Lower lobe of right lung (tissue), 2 donors: ENCODE data around the gene GSK3B. TPM values are rescaled to one million over a fixed set of nuclear protein-coding genes. Genes with fewer than 3 reads are reported as not detected.

Source experiments
- ATAC-seq, 2 donors: fragments of 200-7000 bp; cut with Tn5 transposase; one replicate each; pipeline ENCODE4 v1.9.1; 2020 to 2022; ENCODE audit warnings: mild to moderate bottlenecking in 2 of 2, moderate library complexity in 2 of 2
- DNase-seq: peaks from one replicate; pipeline ENCODE4 v3.0.0-alpha.2; 2020
- H3K27ac ChIP-seq: fragments of 200-600 bp; one replicate; pipeline ENCODE4 v1.8.0; 2022
- H3K27me3 ChIP-seq: fragments of 200-600 bp; one replicate; pipeline ENCODE4 v1.8.0; 2022; ENCODE audit warnings: low read depth
- H3K36me3 ChIP-seq: fragments of 200-600 bp; one replicate; pipeline ENCODE4 v1.8.0; 2022; ENCODE audit warnings: mild to moderate bottlenecking
- H3K4me1 ChIP-seq: fragments of 200-600 bp; one replicate; pipeline ENCODE4 v1.8.0; 2022
- H3K4me3 ChIP-seq: fragments of 200-600 bp; one replicate; pipeline ENCODE4 v1.8.0; 2022; ENCODE audit warnings: mild to moderate bottlenecking
- H3K9me3 ChIP-seq: fragments of 200-600 bp; one replicate; pipeline ENCODE4 v1.8.0; 2022
- CTCF ChIP-seq: fragments of 200-600 bp; IDR thresholded peaks from one replicate; pipeline ENCODE4 v1.8.0; 2022; ENCODE audit warnings: antibody characterized with exemption, mild to moderate bottlenecking
- intact Hi-C: fragments of 100-400 bp; cut with DNase I; formaldehyde crosslinking; loops from one replicate; pipeline ENCODE4 v1.11.0; 2022
- total RNA-seq: library from RNA; stranded (reverse); fragmentation: NEBNext Ultra II Directional; extraction: Animal tissue kit (Norgen Biotek cat#: 25700); gene quantifications from one replicate; pipeline ENCODE4 v1.2.1, GENCODE V29; 2021
- donor health status: DM: no; HTN: yes; CAD: no; lungs with severe emphysema.

GSK3B gene
- total RNA-seq, 1 donor from 2014 or later, result 48.4 TPM

GRCh38 chr3:119969759-119970158 lies 124.5 kb downstream of the GSK3B start:
- ATAC-seq (no peak), DNase-seq (no peak)
- Histone ChIP-seq H3K4me3 (no peak overlapping the region), H3K4me1 (no peaks in the 10 kb centered on the region), H3K9me3 (no peaks in the 10 kb centered on the region), H3K27me3 (no peaks in the 10 kb centered on the region), H3K27ac (no peak overlapping the region), H3K36me3 (no peaks in the 10 kb centered on the region)
- no peak for TF ChIP-seq CTCF
- intact Hi-C loops, result no loop called here

GRCh38 chr3:119967353-119968006 lies 126.8 kb downstream of the GSK3B start:
- DNase-seq, result no peak
- no peaks in the 10 kb centered on the region for H3K9me3 ChIP-seq
- no peaks in the 10 kb centered on the region for H3K4me1 ChIP-seq
- ATAC-seq, result no peak
- H3K4me3 ChIP-seq, result no peak overlapping the region
- no peaks in the 10 kb centered on the region for H3K36me3 ChIP-seq
- intact Hi-C loops, result no loop called here
- no peak for TF ChIP-seq CTCF
- H3K27ac ChIP-seq, result no peak overlapping the region
- H3K27me3 ChIP-seq, result no peaks in the 10 kb centered on the region

- Histone ChIP-seq H3K9me3 (no peaks in the 10 kb centered on the region), H3K36me3 (no peaks in the 10 kb centered on the region), H3K27ac (no peak overlapping the region), H3K27me3 (no peaks in the 10 kb centered on the region), H3K4me3 (no peak overlapping the region), H3K4me1 (no peaks in the 10 kb centered on the region)
- TF ChIP-seq CTCF, result no peak
- DNase-seq, result no peak
- intact Hi-C loops, result no loop called here
- no peak for ATAC-seq
Observed at GRCh38 chr3:119965692-119966091, 128.6 kb downstream of the GSK3B start.

GRCh38 chr3:119964294-119964693 lies 130.0 kb downstream of the GSK3B start:
- Histone ChIP-seq H3K36me3 (no peaks in the 10 kb centered on the region), H3K27me3 (no peaks in the 10 kb centered on the region), H3K9me3 (no peaks in the 10 kb centered on the region), H3K27ac (no peak overlapping the region), H3K4me3 (no peak overlapping the region), H3K4me1 (no peaks in the 10 kb centered on the region)
- DNase-seq (no peak), ATAC-seq (no peak)
- no peak for TF ChIP-seq CTCF
- intact Hi-C loops, result no loop called here

GRCh38 chr3:119955972-119956371 lies 138.3 kb downstream of the GSK3B start:
- Histone ChIP-seq H3K4me3 (no peak overlapping the region), H3K9me3 (no peaks in the 10 kb centered on the region), H3K4me1 (no peaks in the 10 kb centered on the region), H3K27ac (no peak overlapping the region), H3K36me3 (no peaks in the 10 kb centered on the region), H3K27me3 (no peaks in the 10 kb centered on the region)
- intact Hi-C loops, result no loop called here
- no peak for TF ChIP-seq CTCF
- no peak for ATAC-seq
- DNase-seq, result no peak
